ENCODE measurements around the gene WFS1. TPM values are rescaled to one million over a fixed set of nuclear protein-coding genes. Genes with fewer than 3 reads are reported as not detected.

WFS1 gene
- total and polyA plus RNA-seq, 9 donors = 33.2 to 174 (median 126) TPM

GRCh38 chr4:6272863-6273660, 3.4 kb downstream of the WFS1 start:
- TF ChIP-seq POLR2A (IDR thresholded peaks at IDR 0.05) = no peak
- TF ChIP-seq CTCF (IDR thresholded peaks at IDR 0.05) = peak in 1 of 3 donors; percentile 14
- Histone ChIP-seq H3K36me3 (no peaks in the 10 kb centered on the region), H3K27ac (peak overlapping the region in 1 of 2 donors; percentile 82), H3K4me3 (peak overlapping the region; percentile 15), H3K27me3 (no peaks in the 10 kb centered on the region), H3K4me1 (ENCODE audit: insufficient read depth) (peaks cover 62% of the 10 kb centered on the region), H3K9me3 (no peaks in the 10 kb centered on the region)
- peak; percentile 45 to 63 (median 53) for DNase-seq
- 6 to 12% (median 10%) methylated on average over 14 to 15 of the region's 15 CpGs for WGBS, 3 donors
- intact Hi-C loops (cut with DNase I) = loop anchor here in 1 of 4 donors (10.0 kb wide), 1 partner anchor 512 kb away; the partner anchor contains the start of gene KIAA0232

GRCh38 chr4:6273661-6273990, 4.0 kb downstream of the WFS1 start:
- no peak for DNase-seq
- Histone ChIP-seq H3K9me3 (no peaks in the 10 kb centered on the region), H3K4me3 (no peak overlapping the region), H3K36me3 (no peaks in the 10 kb centered on the region), H3K4me1 (ENCODE audit: insufficient read depth) (peaks cover 67% of the 10 kb centered on the region), H3K27me3 (no peaks in the 10 kb centered on the region), H3K27ac (peak overlapping the region in 1 of 2 donors; percentile 43)
- intact Hi-C loops (cut with DNase I) = loop anchor here in 1 of 4 donors (10.0 kb wide), 1 partner anchor 511 kb away; the partner anchor contains the start of gene KIAA0232
- TF ChIP-seq CTCF (IDR thresholded peaks at IDR 0.05) (no peak), POLR2A (IDR thresholded peaks at IDR 0.05) (no peak), EP300 (IDR thresholded peaks at IDR 0.05) (no peak)
- 21 to 33% (median 22%) methylated on average over 1 of the region's 1 CpG for WGBS, 3 donors

- intact Hi-C loops (cut with DNase I) = loop anchor here in 1 of 4 donors (10.0 kb wide), 1 partner anchor 509 kb away; the partner anchor contains the start of gene KIAA0232
- H3K27ac ChIP-seq = peak overlapping the region in 1 of 2 donors; percentile 86
- H3K9me3 ChIP-seq = no peaks in the 10 kb centered on the region
- H3K4me3 ChIP-seq = no peak overlapping the region
- no peak for DNase-seq
- no peak for TF ChIP-seq EP300 (IDR thresholded peaks at IDR 0.05)
- H3K36me3 ChIP-seq = no peaks in the 10 kb centered on the region
- H3K27me3 ChIP-seq = no peaks in the 10 kb centered on the region
- 69 to 78% (median 71%) methylated on average over 8 to 10 of the region's 10 CpGs for WGBS, 3 donors
- peaks cover 74% of the 10 kb centered on the region for H3K4me1 ChIP-seq (ENCODE audit: insufficient read depth)
Measured at GRCh38 chr4:6275351-6275750, 5.7 kb downstream of the WFS1 start.

GRCh38 chr4:6275898-6276806, 6.5 kb downstream of the WFS1 start:
- intact Hi-C loops (cut with DNase I) = loop anchor here in 1 of 4 donors (10.0 kb wide), 1 partner anchor 509 kb away; the partner anchor contains the start of gene KIAA0232
- DNase-seq = peak in 4 of 5 donors; percentile 50 to 67 (median 62)
- no peak overlapping the region for H3K4me3 ChIP-seq
- H3K9me3 ChIP-seq = no peaks in the 10 kb centered on the region
- no peaks in the 10 kb centered on the region for H3K27me3 ChIP-seq
- no peaks in the 10 kb centered on the region for H3K36me3 ChIP-seq
- 23 to 32% (median 29%) methylated on average over 22 of the region's 22 CpGs for WGBS, 3 donors
- TF ChIP-seq POLR2A (IDR thresholded peaks at IDR 0.05) = no peak
- TF ChIP-seq EP300 (IDR thresholded peaks at IDR 0.05) = no peak
- no peak for TF ChIP-seq CTCF (IDR thresholded peaks at IDR 0.05)
- peaks cover 72% of the 10 kb centered on the region for H3K4me1 ChIP-seq (ENCODE audit: insufficient read depth)
- peak overlapping the region; percentile 36 to 86 for H3K27ac ChIP-seq
